Erythroblast (primary cell): Measurements from ENCODE around the gene KAZN.

Source experiments
- GATA1 ChIP-seq: IDR thresholded peaks from 2 replicates; pipeline ENCODE4 v1.6.1; 2011; ENCODE audit warnings: low read depth, mild to moderate bottlenecking, control low read depth, low read length, moderate library complexity
- POLR2A ChIP-seq: IDR thresholded peaks from 2 replicates; pipeline ENCODE4 v1.6.1; 2011; ENCODE audit warnings: mild to moderate bottlenecking, low read length

DNA sequence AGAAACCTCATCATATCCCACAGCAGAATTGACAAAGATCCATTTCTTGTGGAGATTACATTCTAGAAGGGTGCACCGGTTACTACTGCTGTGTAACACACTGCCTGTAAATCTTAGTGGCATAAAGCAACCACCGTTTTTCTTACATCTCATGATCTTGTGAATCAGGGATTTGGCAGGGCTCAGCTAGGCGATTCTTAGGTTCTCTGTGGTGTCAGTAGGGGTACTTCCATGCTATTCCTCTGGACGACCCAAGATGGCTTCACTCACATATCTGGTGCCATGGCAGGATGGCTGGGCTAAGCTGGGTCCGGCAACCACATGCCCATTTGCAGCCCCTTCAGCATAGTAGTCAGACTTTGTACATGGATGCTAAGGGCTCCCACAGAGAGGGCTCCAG, 375.3 kb downstream of the KAZN start:
- TF ChIP-seq POLR2A (no peak), GATA1 (no peak)
